ELR (cell line): ENCODE data around the gene CREBZF.
"Not testable (repeated sequence)": the region's sequence is repeated elsewhere in the genome, so short reads cannot be mapped to it uniquely, and the experiment has no call there.

ENCODE experiments used
- DNase-seq: peaks from one replicate; pipeline ENCODE4 v3.0.0-alpha.2; 2015; ENCODE audit warnings: low read depth

CREBZF gene

GRCh38 chr11:85670949-85671663, 6.2 kb upstream of the CREBZF start:
- DNase-seq = not testable (repeated sequence)

- no peak for DNase-seq
Observed at GRCh38 chr11:85668157-85668556, 3.2 kb upstream of the CREBZF start.

- DNase-seq = no peak
Observed at GRCh38 chr11:85666687-85667086, 1.8 kb upstream of the CREBZF start.

DNA sequence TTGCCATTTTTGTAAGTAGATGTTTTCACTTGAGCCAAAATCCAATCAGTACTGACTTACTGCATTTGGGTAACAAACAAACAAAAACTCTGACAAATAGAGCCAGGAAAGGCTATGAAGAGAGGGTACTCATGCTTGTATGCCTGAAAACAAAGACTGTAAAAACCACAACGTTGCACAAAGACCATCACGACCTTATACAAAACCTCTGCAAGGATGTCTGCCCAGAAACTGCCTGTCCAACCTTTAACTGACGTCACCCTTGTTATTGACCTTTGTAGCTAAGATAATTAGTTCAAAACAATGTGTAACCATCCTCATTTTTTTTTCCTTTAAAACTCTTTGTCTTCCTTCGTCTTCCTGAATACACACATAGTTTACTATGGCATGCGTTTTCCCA, 804 bp upstream of the CREBZF start:
- DNase-seq = no peak

DNA sequence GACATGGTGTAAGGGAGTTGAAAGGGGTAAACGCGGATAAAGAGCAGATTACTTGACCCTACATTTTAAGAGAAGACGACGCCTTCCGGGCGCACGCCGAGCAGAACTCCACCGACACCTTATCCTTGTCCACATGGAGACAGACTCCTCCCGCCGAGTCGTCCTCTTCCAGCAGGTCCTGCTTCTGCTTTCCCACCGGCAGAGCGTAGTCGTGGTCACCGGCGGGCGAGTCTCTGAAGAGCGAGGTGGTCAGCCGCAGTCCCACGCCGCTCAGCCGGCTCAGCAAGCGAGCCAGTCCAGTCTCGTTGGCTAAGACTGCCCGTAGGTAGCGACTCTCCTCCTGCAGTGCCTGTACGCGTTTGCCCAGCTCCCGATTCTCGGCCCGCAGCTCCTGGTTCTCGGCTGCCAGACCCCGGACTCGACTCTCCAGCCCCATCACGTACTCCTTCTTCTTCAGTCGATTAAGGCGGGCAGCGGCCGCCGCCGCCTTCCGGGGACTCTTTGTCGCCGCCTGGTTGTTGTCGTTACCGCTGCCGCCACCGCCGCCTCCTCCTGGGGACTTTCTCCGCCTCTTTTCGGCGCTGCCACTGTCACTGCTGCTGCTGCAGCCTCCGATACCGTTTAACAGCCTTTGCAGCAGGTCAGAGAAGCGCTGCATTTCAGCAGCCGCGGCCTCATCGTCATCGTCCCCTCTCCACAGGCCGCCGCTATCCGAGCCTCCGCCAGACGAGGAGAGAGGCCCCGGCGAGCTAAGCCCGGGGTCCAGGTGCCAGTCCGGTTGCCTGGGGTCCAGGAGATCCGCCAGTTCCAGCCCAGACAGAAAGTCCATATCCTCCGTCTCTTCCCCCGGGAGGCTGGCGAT, 945 bp downstream of the CREBZF start:
- DNase-seq = peak; percentile 69

GRCh38 chr11:85663080-85663752, 1.7 kb downstream of the CREBZF start:
- DNase-seq = peak; percentile 34

GRCh38 chr11:85661972-85662664, 2.8 kb downstream of the CREBZF start:
- DNase-seq = no peak

- no peak for DNase-seq
Observed at GRCh38 chr11:85658180-85658579, 6.7 kb downstream of the CREBZF start.

DNA sequence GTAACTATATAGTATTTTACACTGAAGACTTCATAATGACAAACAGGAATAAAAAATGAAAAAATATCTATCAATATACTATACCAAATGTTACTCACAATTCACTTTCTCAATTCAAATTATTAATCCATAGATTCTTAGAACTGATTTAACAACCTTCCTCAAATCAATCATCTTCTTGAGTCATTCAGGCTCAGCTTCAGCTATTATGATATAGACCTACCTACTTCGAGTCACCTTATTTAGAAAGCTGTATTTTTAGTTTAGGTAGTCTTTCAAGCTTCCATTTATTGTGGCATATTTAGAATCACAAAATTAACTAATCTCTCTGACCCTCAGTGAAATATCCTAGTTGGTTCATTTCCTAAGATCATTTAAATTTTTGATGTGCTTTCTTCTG, 8.2 kb downstream of the CREBZF start:
- DNase-seq = no peak

DNA sequence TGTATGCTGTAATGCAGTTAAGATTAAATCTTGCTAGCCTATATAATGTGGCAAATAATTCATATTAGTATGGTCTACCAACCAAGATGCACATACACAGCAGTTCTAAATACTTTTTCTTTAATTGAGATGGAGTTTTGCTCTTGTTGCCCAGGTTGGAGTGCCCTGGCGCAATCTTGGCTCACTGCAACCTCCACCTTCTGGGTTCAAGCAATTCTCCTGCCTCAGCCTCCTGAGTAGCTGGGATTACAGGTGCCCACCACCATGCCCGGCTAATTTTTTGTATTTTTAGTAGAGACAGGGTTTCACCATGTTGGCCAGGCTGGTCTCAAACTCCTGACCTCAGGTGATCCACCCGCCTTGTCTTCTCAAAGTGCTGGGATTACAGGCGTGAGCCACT, 10.6 kb downstream of the CREBZF start:
- not testable (repeated sequence) for DNase-seq

DNA sequence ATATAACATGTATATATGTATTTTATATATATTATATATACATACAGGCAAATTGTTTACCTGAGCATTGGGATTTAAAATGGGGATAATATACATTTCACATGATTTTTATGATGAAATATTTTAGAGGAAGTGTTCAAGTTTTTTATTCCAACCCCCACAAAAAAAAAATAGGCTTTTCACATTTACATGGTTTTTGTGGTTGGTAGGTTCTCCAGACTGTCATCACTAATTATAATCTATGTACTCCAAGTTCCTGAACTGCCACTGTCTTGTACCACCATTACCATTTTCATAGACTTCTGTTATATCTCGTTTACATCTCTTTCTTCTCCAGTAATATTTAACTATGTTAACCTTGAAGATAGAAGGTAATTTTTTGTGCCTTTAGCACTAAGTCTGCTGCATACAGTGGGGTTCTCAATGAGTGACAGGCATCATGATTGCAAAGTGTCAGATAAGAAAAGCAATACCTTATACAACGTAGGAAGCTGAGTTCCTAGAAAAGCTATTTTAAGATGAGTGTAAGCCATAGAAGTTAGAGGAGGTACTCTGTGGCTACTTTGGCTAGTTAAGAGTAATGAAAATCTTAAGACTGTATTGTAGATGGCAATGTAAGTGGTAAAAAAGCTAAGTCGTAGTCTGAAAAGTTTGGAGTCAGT, 12.0 kb downstream of the CREBZF start:
- no peak for DNase-seq

DNA sequence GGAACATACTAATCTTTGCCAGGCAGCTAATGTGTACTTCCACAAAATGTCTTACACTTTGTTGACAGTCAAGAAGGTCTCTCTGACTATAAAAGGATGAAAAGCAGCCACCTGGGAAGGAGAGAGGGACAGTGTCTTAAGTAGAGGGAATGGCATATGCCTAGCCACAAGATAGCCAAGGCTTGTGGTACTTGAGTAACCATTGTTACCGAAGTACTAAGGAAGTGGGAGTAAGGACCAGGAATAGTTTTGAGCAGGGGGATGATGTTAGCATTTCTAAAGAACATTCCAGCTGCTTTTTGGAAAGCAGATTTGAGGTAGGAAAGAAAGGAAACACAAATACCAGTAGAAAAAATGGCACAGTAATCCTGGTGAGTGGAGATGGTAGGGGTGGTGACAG, 13.8 kb downstream of the CREBZF start:
- DNase-seq = no peak

- peak; percentile 86 for DNase-seq
Observed at GRCh38 chr11:85647604-85648299, 17.2 kb downstream of the CREBZF start, which contains the start of gene TMEM126A. TMEM126A (plus strand) TSS chr11:85647967; CDS start chr11:85650256, 2,289 bp downstream.

DNA sequence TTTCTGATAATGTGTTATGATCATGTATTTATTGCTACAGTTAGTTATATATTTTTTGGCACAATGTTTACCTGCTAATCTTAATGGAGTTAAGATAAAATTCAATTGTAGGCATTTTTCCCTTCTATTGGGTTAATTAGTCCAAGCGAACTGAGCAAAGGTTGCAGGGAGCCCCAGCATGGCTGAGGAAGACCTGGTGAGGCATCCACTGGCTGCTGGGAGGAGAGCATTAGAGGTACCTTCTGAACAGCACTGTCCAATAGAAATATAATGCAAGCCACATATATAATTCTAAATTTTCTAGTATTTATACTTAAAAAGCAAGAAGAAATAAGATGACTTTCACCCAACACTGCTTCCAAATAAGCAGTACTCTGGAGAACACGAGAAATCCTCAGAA, 17.9 kb downstream of the CREBZF start:
- peak; percentile 22 for DNase-seq

DNA sequence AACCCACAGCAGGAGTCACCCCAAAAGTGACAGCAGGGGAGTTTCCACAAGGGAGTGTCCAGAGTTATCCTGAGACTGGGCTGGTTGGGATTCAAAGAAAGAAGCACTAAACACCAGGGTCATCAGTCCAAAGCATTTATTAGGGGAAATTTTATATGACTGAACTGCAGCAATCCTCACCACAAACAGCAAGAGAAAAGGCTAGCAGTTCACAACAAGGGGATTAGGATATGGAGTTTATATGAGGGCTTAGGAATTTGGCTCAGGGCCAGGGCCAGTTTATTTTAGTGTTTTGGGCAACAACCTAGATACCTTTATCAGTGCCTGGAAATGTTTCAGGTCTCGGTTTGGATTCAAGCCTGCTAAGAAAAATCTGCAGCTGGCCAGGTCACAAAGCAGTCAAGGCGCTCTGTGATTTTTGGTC, 21.7 kb downstream of the CREBZF start:
- DNase-seq = no peak

DNA sequence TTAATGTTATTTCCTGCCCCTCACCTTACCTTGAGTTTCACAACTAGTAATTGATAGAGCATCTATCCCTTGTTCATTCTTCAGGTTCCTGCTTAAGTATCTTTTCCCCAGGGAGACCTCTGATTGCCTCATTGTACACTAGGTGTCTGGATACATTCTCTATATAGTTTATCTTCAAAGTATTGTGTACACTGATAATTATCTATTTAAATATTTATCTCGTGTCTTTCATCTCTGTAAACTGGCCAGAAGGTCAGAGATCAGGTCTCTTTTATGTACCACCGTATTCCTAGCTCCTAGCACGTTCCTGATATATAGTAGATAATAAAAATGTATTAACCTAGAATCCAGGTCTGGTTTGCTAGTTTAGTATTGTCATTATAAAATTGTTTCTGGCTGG, 30.2 kb downstream of the CREBZF start:
- no peak for DNase-seq

GRCh38 chr11:85628771-85629341, 36.1 kb downstream of the CREBZF start:
- DNase-seq = peak; percentile 46

DNA sequence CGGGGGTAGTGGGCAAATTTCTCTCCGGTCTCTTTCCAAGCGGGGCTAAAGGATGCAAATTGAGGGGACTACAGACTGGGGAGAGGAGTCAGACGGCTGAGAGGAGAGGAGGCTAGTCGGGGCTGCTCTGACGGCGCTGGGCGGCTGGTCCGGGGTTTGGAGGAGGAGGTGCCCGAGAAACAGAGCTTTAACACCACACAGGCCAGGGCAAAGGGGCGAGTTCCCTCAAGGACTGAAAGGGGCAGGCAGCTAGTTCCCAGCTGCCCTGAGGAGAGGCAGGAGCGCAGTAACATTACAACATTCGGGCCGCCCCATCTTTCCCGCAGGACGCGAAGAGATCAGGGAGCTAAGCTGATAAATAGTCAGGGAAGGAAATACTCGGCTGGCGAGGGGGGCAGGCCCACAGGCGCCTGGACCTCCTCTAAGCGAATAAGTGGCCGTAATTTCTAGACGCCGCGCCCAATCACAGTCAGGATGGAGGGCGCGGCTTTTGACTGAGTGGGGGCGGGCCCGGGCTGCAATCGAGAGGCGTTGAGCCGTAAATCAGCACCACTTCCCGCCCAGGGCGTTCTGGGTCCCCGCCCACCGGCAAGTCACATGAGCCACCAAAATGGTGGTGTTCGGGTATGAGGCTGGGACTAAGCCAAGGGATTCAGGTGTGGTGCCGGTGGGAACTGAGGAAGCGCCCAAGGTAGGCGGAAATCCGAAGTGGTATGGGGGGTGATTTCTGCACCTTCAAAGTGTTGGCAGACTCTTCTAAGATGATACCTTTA, 36.7 kb downstream of the CREBZF start, which contains the start of gene TMEM126B:
Gene TMEM126B (plus strand): TSS at position 596 of the 773 bp plus-strand sequence. CDS start 15 bp downstream, at position 611.
- DNase-seq = peak; percentile 98

DNA sequence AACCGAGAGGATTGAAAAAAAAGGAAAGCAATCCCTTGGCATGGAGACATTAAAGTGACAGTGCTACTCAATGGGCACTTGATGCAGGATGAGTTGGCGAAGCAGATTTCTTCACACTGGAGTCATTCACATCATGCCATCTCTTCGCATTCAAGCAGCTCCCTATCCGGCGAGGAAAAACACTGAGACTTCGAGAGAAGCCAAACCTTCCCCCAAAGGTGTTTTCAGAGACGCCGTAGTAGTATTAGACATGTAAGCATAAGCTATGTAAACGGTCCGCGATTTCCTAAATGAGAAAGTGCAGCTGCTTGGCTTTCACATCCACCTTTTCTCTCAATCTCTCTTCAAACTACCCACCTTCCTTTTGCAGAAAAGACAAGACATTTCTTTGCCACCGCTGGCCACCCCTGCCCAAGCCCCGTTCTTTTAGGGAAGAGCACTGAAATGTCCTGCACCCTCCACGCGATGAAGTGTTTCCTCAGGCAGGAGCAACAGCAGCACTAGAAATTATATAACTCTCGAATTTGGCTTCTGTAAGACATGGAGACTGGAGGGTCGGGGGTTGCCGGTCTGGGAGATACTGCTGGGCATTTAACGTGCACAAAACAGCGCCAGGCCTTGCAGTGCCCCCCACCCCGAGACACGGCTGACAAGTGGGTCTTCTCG, 37.5 kb downstream of the CREBZF start, which contains the start of gene DLG2:
Gene DLG2 (minus strand): TSS at position 13 of the 666 bp plus-strand sequence.
- peak; percentile 54 for DNase-seq
